ENCODE results near the gene ACLY. TPM values are rescaled to one million over a fixed set of nuclear protein-coding genes. Genes with fewer than 3 reads are reported as not detected.

Gene ACLY
- total RNA-seq, 1 donor: 273 TPM

- no peak for DNase-seq (ENCODE audit: insufficient read length, low spot score, missing footprints)
- H2AFZ ChIP-seq (ENCODE audit: low read length): no peak overlapping the region
- TF ChIP-seq, protein P1, sequence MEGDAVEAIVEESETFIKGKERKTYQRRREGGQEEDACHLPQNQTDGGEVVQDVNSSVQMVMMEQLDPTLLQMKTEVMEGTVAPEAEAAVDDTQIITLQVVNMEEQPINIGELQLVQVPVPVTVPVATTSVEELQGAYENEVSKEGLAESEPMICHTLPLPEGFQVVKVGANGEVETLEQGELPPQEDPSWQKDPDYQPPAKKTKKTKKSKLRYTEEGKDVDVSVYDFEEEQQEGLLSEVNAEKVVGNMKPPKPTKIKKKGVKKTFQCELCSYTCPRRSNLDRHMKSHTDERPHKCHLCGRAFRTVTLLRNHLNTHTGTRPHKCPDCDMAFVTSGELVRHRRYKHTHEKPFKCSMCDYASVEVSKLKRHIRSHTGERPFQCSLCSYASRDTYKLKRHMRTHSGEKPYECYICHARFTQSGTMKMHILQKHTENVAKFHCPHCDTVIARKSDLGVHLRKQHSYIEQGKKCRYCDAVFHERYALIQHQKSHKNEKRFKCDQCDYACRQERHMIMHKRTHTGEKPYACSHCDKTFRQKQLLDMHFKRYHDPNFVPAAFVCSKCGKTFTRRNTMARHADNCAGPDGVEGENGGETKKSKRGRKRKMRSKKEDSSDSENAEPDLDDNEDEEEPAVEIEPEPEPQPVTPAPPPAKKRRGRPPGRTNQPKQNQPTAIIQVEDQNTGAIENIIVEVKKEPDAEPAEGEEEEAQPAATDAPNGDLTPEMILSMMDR (IDR thresholded peaks at IDR 0.05; ENCODE audit: extremely low read depth, low read depth, low read length): no peak
- peaks cover 73% of the 10 kb centered on the region for H3K36me3 ChIP-seq (ENCODE audit: insufficient read depth, low read length)
- H4K20me1 ChIP-seq (ENCODE audit: insufficient read depth, low read length): peaks cover 8% of the 10 kb centered on the region
- no peak overlapping the region for H3K4me2 ChIP-seq (ENCODE audit: insufficient read depth, low read length)
- peaks cover 2% of the 10 kb centered on the region for H3K79me2 ChIP-seq (ENCODE audit: insufficient read depth, low read length)
- no peaks in the 10 kb centered on the region for H3K27me3 ChIP-seq (ENCODE audit: insufficient read depth, low read length)
- H3K4me1 ChIP-seq (ENCODE audit: insufficient read depth, low read length): no peaks in the 10 kb centered on the region
- no peaks in the 10 kb centered on the region for H3K9me3 ChIP-seq (ENCODE audit: low read depth, low read length)
- H3K4me3 ChIP-seq (ENCODE audit: insufficient read depth, low read length): no peak overlapping the region
- H3K27ac ChIP-seq (ENCODE audit: low read depth, low read length): no peak overlapping the region
These were observed 47.0 kb downstream of the ACLY start for GRCh38 chr17:41871789-41872188.

DNA sequence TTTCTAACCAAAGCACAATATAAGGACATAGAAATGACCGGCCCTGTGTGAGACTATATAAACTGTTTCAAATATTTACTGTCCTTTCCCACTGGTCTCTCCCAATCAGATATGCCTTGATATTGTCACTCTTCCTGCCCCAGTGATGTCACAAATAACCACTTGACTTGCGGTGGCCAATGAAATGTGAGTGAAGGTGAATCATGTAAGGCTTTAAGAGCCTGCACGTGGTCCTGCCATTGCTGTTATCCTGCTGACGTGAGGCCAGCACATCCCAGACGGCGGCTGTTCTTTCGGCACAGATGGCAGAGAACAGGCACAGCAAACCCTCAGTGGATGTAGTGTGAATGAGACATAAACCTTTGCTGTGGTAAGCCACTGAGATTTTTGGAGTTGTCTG is 48.1 kb downstream of the ACLY start:
- H3K9me3 ChIP-seq (ENCODE audit: low read depth, low read length): no peaks in the 10 kb centered on the region
- no peak overlapping the region for H2AFZ ChIP-seq (ENCODE audit: low read length)
- H3K79me2 ChIP-seq (ENCODE audit: insufficient read depth, low read length): peaks cover 2% of the 10 kb centered on the region
- no peaks in the 10 kb centered on the region for H3K27me3 ChIP-seq (ENCODE audit: insufficient read depth, low read length)
- H3K4me1 ChIP-seq (ENCODE audit: insufficient read depth, low read length): peaks cover under 1% of the 10 kb centered on the region
- TF ChIP-seq, protein P1 (IDR thresholded peaks at IDR 0.05; ENCODE audit: extremely low read depth, low read depth, low read length): no peak
- H3K36me3 ChIP-seq (ENCODE audit: insufficient read depth, low read length): peaks cover 75% of the 10 kb centered on the region
- H4K20me1 ChIP-seq (ENCODE audit: insufficient read depth, low read length): peaks cover 8% of the 10 kb centered on the region
- H3K4me2 ChIP-seq (ENCODE audit: insufficient read depth, low read length): no peak overlapping the region
- H3K27ac ChIP-seq (ENCODE audit: low read depth, low read length): peak overlapping the region; percentile 19
- no peak for DNase-seq (ENCODE audit: insufficient read length, low spot score, missing footprints)
- no peak overlapping the region for H3K4me3 ChIP-seq (ENCODE audit: insufficient read depth, low read length)

DNA sequence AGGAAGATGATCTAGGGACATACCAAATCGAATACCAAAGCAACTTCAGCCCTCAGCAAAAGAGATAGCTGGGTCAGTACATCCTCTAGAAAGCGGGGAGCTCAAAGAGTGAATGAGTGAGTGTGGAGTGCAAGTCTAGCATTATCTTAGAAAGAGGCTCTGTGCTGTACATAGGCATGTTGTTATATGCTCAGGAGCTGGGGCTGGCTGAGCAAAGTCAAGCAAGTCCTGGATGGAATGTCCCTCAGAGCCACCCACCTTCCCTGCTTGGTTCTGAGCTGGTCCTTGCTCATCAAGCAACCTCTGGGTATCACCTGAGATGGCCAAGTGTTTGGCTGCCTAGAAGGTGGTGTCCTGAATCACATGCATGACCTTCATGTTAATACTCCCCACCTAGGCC is 48.7 kb downstream of the ACLY start:
- Histone ChIP-seq H3K4me2 (ENCODE audit: insufficient read depth, low read length) (no peak overlapping the region), H3K79me2 (ENCODE audit: insufficient read depth, low read length) (peaks cover 2% of the 10 kb centered on the region), H3K9me3 (ENCODE audit: low read depth, low read length) (no peaks in the 10 kb centered on the region), H3K27me3 (ENCODE audit: insufficient read depth, low read length) (no peaks in the 10 kb centered on the region), H3K4me3 (ENCODE audit: insufficient read depth, low read length) (no peak overlapping the region), H4K20me1 (ENCODE audit: insufficient read depth, low read length) (peaks cover 8% of the 10 kb centered on the region), H3K36me3 (ENCODE audit: insufficient read depth, low read length) (peaks cover 75% of the 10 kb centered on the region), H3K27ac (ENCODE audit: low read depth, low read length) (peak overlapping the region; percentile 19), H3K4me1 (ENCODE audit: insufficient read depth, low read length) (peaks cover 3% of the 10 kb centered on the region), H2AFZ (ENCODE audit: low read length) (no peak overlapping the region)
- DNase-seq (ENCODE audit: insufficient read length, low spot score, missing footprints): no peak
- TF ChIP-seq, protein P1 (IDR thresholded peaks at IDR 0.05; ENCODE audit: extremely low read depth, low read depth, low read length): no peak

DNA sequence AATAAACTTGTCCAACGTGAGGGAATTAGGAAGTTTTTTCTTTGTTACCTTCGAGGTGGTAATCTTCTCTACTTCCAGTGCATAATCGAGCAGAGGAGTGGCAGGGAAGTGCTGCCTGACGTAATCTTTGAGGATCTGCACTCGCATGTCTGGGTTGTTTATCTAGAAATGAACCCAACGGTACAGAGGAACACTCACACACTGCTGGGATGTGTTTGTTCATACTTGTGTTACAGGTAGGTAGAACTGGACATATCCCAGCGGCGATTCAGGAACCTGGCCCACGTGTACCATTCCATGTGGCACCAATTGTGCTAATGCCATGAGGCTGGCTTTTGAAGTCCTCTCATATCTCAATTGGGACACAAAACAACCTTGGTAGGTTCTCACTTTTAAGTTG is 49.3 kb downstream of the ACLY start:
- peaks cover 9% of the 10 kb centered on the region for H4K20me1 ChIP-seq (ENCODE audit: insufficient read depth, low read length)
- H3K36me3 ChIP-seq (ENCODE audit: insufficient read depth, low read length): peaks cover 75% of the 10 kb centered on the region
- TF ChIP-seq, protein P1 (IDR thresholded peaks at IDR 0.05; ENCODE audit: extremely low read depth, low read depth, low read length): no peak

More for the DNA sequence above, 49.3 kb downstream of the ACLY start:
- Histone ChIP-seq H2AFZ (ENCODE audit: low read length) (no peak overlapping the region), H3K9me3 (ENCODE audit: low read depth, low read length) (no peaks in the 10 kb centered on the region), H3K27me3 (ENCODE audit: insufficient read depth, low read length) (no peaks in the 10 kb centered on the region), H3K4me1 (ENCODE audit: insufficient read depth, low read length) (peaks cover 3% of the 10 kb centered on the region), H3K4me2 (ENCODE audit: insufficient read depth, low read length) (no peak overlapping the region), H3K4me3 (ENCODE audit: insufficient read depth, low read length) (no peak overlapping the region), H3K27ac (ENCODE audit: low read depth, low read length) (no peak overlapping the region), H3K79me2 (ENCODE audit: insufficient read depth, low read length) (peaks cover 9% of the 10 kb centered on the region)
- no peak for DNase-seq (ENCODE audit: insufficient read length, low spot score, missing footprints)
